Stimulated activated naive B cell treated with anti-CD40 and anti-IgM and Interleukin-4, amounts not matched to agents 10 μg/mL and 1 μg/mL and 100 μg/mL, for 72 hours (primary cell): ENCODE measurements around the gene PRAC2.

ENCODE experiments used
- ATAC-seq, 2 donors: fragments of 150-1000 bp; cut with Tn5 transposase; replicated peaks; 2 replicates each; pipeline ENCODE4 v1.10.0; 2021; ENCODE audit warnings: moderate library complexity in 1 of 2
- DNase-seq: peaks from one replicate; pipeline ENCODE4 v3.0.0; 2021
- H3K27ac Mint-ChIP-seq: one replicate; pipeline ENCODE4 v1.8.0; 2022; ENCODE audit warnings: mild to moderate bottlenecking, mixed read lengths
- H3K27me3 Mint-ChIP-seq, 2 donors: one replicate each; pipeline ENCODE4 v1.8.0; 2022; ENCODE audit warnings: mixed read lengths in 2 of 2
- H3K36me3 Mint-ChIP-seq, 2 donors: one replicate each; pipeline ENCODE4 v1.8.0; 2022; ENCODE audit warnings: mixed read lengths in 2 of 2, mild to moderate bottlenecking in 1 of 2
- H3K4me1 Mint-ChIP-seq, 2 donors: one replicate each; pipeline ENCODE4 v1.8.0; 2022; ENCODE audit warnings: mixed read lengths in 2 of 2, mild to moderate bottlenecking in 1 of 2
- H3K4me3 Mint-ChIP-seq, 2 donors: one replicate each; pipeline ENCODE4 v1.8.0; 2022; ENCODE audit warnings: mild to moderate bottlenecking in 2 of 2, mixed read lengths in 2 of 2, moderate library complexity in 1 of 2
- H3K9me3 Mint-ChIP-seq, 2 donors: one replicate each; pipeline ENCODE4 v1.8.0; 2022; ENCODE audit warnings: mixed read lengths in 2 of 2, mild to moderate bottlenecking in 1 of 2

Gene PRAC2

DNA sequence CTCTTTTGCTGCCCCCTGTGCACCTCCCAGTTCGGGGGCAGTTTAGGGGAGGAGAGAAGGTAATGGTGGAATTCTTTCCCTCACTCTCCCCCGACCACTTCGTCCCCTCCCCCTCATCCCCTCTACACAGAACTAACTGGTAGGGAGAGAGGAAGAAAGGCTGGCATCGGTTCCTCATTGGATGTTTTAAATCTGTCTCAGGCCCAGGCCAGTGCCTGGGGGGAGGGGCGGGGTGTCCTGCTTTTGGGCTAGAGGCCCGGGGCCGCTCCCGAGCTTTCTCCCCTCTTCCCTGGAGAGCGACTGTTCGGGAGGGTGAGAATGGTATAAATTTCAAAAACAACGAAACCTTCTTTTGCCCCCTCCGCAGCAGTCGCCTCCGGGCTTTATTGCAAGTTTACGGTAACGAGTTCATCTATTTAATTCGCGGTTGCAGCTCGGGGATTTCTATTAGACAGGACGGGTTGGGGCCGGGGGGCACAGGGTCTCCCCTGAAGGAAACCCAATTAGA, at the start of gene PRAC2:
PRAC2 (plus strand) TSS at position 271 of the 508 bp plus-strand sequence. CDS start 1,226 bp downstream, outside the sequence.
- Mint-ChIP-seq H3K27me3 (peaks cover 90 to 94% of the 10 kb centered on the region in 2 donors), H3K36me3 (peaks cover 3 to 8% of the 10 kb centered on the region in 2 donors), H3K4me1 (peaks cover 27 to 61% of the 10 kb centered on the region in 2 donors), H3K4me3 (peak within 1 kb of the TSS; percentile 45 to 67), H3K27ac (peak within 1 kb of the TSS; percentile 92), H3K9me3 (peaks cover 0 to 6% of the 10 kb centered on the region in 2 donors)
- ATAC-seq: no peak
- no peak for DNase-seq

DNA sequence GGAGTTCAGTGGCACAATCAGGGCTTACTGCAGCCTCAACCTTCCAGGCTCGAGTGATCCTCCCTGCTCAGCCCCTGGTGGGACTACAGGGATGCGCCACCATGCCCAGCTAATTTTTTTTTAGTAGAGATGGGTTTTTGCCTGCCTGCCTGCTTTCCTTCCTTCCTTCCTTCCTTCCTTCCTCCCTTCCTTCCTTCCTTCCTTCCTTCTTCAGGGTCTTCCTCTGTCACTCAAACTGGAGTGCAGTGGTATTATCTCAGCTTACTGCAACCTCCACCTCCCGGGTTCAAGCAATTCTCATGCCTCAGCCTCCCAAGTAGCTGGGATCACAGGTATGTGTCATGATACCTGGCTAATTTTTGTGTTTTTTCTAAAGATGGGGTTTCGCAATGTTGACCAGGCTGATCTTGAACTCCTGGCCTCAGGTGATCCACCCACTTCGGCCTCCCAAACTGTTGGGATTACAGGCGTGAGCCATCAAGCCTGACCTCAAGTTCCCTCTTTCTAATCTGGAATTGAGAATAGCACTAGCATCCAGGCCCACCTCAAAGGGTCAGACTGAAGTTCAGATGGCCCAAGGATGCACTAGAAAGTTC, 45.9 kb upstream of the PRAC2 start:
- ATAC-seq: no peak
- H3K4me1 Mint-ChIP-seq: peaks cover 0 to 6% of the 10 kb centered on the region in 2 donors
- H3K4me3 Mint-ChIP-seq: no peak overlapping the region

DNA sequence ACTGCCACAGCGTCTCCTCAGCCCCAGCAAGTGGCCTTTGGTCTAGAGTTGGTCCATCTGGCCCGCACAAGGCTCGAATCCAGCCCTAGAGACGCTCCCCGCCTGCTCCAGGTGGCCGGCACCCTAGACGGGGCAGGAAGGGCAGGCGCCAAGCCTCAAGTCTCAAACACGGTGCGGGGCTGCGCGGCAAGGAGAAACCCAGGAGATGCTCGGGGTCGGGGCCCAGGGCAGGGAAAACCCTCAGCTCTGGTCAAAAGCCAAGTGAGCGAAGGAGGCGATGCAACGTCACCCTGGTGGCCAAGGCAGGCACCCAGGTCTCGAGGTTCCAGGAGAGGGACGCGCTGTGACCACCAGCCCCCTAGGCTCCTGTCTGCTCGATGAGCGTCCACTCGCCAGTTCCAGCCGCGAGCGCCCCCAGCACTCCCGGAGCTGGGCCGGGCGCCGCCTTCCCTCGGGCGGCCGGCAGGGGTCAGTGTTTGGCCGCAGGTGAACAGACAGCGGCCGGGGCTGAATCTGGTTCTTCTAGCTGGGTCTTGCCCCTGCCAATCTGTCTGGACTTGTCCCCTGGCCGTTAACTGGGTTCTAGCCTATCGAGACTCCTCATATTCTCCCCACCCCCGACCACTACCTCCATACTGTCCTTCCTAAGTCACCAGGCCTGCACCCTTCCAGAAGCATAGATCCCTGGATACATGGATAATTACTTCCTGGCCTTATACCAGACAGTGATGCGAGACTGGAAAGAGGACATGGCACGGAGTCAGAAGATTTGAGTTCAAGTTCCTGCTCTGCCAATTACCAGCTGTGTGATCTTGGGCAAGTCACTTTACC, 44.6 kb upstream of the PRAC2 start:
- Mint-ChIP-seq H3K9me3 (no peaks in the 10 kb centered on the region), H3K27me3 (peaks cover 49 to 65% of the 10 kb centered on the region in 2 donors), H3K27ac (no peak overlapping the region), H3K4me3 (peak overlapping the region in 1 of 2 donors; percentile 23), H3K4me1 (peaks cover 0 to 6% of the 10 kb centered on the region in 2 donors), H3K36me3 (no peaks in the 10 kb centered on the region)
- DNase-seq (peak; percentile 47), ATAC-seq (peak; percentile 86 to 87)

More for the DNA sequence above, 45.9 kb upstream of the PRAC2 start:
- no peak for DNase-seq
- Mint-ChIP-seq H3K27ac (no peak overlapping the region), H3K27me3 (peaks cover 43 to 60% of the 10 kb centered on the region in 2 donors), H3K36me3 (no peaks in the 10 kb centered on the region), H3K9me3 (no peaks in the 10 kb centered on the region)

DNA sequence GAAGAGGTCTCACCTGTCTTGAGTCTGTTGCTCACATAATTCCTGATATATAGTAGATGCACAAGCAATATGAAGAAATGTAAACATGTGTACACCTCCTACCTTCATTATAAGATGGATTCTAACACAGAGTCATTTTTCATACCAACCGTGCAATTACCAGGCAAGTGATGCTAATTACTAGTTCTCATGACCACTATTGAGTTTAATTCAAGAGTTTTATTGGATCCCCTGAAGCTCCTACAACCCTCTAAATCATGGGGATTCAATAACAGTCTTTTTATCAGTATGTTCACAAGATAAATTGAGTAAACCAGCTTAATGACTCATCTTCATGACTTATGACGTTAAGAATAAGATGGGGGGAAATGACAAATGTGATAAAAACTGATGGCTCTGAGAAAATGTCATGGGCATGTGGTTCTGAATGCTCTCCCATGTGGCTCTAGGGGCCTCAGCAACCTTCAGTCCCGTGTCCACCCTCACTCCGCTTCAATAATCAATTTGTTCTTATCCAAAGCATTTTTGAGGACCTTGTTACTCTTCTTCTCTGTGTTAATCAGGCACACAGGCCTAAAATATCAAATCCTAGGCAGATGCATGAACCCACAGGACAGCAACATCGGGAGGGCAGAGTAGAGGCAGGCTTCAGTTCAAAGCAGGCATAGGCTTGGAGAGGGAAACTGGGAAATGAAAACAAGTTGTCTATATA, 43.4 kb upstream of the PRAC2 start:
- DNase-seq: no peak
- Mint-ChIP-seq H3K9me3 (no peaks in the 10 kb centered on the region), H3K4me1 (peaks cover 0 to 6% of the 10 kb centered on the region in 2 donors), H3K27me3 (peaks cover 49 to 61% of the 10 kb centered on the region in 2 donors), H3K36me3 (no peaks in the 10 kb centered on the region), H3K4me3 (no peak overlapping the region), H3K27ac (no peak overlapping the region)
- no peak for ATAC-seq

DNA sequence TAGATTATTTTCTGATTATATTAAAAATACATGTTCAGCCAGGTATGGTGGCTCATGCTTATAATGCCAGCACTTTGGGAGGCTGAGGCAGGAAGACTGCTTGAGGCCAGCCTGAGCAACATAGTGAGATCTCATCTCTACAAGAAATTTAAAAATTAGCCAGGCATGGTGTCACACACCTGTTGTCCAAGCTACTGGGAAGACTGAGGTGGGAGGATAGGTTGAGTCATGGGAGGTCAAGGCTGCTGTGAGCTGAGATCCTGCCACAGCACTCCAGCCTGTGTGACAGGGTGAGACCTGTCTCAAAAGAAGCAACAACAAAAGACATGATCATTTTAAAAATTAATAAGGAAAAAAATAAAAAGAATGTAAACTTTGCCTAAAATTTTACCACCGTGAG, 41.4 kb upstream of the PRAC2 start:
- Mint-ChIP-seq H3K27ac (no peak overlapping the region), H3K27me3 (peaks cover 44 to 55% of the 10 kb centered on the region in 2 donors), H3K4me3 (no peak overlapping the region), H3K36me3 (no peaks in the 10 kb centered on the region), H3K9me3 (no peaks in the 10 kb centered on the region), H3K4me1 (peaks cover 0 to 6% of the 10 kb centered on the region in 2 donors)
- ATAC-seq (no peak), DNase-seq (no peak)

DNA sequence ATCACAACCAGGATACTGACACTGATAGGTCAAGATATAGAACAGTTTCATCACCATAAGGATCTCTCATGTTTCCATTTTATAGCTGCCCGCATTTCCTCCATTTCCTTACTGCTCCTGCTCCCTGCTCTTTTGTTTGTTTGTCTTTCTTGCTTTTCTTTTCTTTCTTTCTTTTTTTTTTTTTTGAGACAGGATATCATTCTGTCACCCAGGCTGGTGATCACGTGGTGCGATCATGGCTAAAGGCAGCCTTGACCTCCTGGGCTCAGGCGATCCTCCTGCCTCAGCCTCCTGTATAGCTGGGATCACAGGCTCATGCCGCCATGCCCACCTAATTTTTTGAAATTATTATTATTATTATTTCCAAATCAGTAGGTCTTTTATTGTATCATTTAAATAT, 32.3 kb upstream of the PRAC2 start:
- H3K27ac Mint-ChIP-seq: no peak overlapping the region

DNA sequence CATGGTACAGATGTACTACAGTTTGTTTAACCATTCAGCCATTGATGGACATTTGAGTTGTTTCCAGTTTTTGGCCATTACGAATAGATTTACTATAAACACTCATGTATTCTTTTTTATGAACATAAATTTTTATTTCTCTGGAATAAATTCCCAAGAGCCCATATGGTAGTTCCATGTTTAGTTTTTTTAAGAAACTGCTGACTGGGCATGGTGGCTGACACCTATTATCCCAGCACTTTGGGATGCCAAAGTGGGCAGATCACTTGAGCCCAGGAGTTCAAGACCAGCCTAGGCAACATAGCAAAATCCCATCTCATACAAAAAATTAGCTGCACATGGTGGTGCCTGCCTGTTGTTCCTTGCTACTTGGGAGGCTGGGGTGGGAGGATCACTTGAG, 30.9 kb upstream of the PRAC2 start:
- Mint-ChIP-seq H3K4me1 (no peaks in the 10 kb centered on the region), H3K27me3 (peaks cover 27 to 64% of the 10 kb centered on the region in 2 donors), H3K9me3 (peaks cover 1 to 4% of the 10 kb centered on the region in 2 donors), H3K4me3 (no peak overlapping the region), H3K27ac (no peak overlapping the region), H3K36me3 (peaks cover 0 to 4% of the 10 kb centered on the region in 2 donors)
- no peak for ATAC-seq
- no peak for DNase-seq

More for the DNA sequence above, 32.3 kb upstream of the PRAC2 start:
- DNase-seq (no peak), ATAC-seq (no peak)
- Mint-ChIP-seq H3K27me3 (peaks cover 15 to 51% of the 10 kb centered on the region in 2 donors), H3K36me3 (peaks cover 0 to 4% of the 10 kb centered on the region in 2 donors), H3K9me3 (peaks cover 1 to 4% of the 10 kb centered on the region in 2 donors), H3K4me3 (no peak overlapping the region), H3K4me1 (no peaks in the 10 kb centered on the region)

DNA sequence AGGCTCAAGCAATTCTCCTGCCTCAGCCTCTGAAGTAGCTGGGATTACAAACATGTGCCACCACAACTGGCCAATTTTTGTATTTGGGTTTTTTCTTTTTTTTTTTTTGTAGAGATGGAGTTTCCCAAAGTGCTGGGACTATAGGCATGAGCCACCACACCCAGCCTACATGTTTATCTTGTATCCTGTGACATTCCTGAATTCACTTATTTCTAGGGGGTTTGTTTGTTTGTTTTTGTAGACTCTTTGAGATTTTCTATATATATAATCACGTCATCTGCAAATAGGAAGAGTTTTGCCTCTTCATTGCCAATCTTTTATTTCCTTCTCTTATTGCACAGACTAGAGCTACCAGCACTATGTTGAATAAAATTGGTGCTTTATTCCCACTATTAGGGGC, 29.8 kb upstream of the PRAC2 start:
- H3K27me3 Mint-ChIP-seq: peaks cover 38 to 73% of the 10 kb centered on the region in 2 donors
- ATAC-seq (no peak), DNase-seq (no peak)
- H3K4me3 Mint-ChIP-seq: no peak overlapping the region
- H3K27ac Mint-ChIP-seq: no peak overlapping the region
- H3K9me3 Mint-ChIP-seq: peaks cover 1 to 4% of the 10 kb centered on the region in 2 donors
- H3K4me1 Mint-ChIP-seq: no peaks in the 10 kb centered on the region
- H3K36me3 Mint-ChIP-seq: peaks cover 0 to 4% of the 10 kb centered on the region in 2 donors

DNA sequence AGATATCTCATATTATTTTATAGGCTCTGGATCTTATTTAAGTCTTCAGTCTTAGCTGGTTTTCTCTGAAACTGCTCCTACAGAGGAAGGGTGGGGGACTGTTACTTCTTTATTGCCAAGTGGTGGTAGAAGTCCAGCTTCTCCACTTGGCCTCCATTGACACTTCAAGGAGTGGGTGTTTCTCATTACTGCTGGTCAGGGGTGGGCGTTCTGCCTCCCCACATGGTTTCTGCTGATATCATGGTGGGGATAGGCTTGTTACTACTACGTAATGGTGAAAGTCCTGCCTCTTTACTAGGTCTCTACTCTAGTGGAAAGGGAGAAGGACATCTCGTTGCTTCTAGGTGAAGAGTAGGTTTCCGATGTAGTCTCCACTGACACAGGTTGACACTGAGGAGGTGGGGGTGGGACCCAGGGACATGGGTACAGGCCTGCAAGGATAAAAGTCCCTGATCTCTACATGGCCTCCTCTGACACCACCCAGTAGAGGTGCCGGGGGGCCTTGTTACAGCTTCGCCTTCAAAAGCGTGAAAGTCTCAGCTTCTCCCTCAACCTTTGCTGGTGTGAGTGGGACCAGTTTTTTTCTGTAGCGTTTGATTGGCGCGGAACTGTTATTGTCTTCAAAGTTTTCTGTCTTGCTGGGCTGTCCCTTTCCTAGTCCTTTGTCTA, 21.0 kb upstream of the PRAC2 start:
- Mint-ChIP-seq H3K27me3 (peaks cover 71 to 82% of the 10 kb centered on the region in 2 donors), H3K36me3 (no peaks in the 10 kb centered on the region), H3K4me3 (no peak overlapping the region), H3K27ac (no peak overlapping the region), H3K9me3 (no peaks in the 10 kb centered on the region), H3K4me1 (no peaks in the 10 kb centered on the region)
- no peak for ATAC-seq
- DNase-seq: no peak

DNA sequence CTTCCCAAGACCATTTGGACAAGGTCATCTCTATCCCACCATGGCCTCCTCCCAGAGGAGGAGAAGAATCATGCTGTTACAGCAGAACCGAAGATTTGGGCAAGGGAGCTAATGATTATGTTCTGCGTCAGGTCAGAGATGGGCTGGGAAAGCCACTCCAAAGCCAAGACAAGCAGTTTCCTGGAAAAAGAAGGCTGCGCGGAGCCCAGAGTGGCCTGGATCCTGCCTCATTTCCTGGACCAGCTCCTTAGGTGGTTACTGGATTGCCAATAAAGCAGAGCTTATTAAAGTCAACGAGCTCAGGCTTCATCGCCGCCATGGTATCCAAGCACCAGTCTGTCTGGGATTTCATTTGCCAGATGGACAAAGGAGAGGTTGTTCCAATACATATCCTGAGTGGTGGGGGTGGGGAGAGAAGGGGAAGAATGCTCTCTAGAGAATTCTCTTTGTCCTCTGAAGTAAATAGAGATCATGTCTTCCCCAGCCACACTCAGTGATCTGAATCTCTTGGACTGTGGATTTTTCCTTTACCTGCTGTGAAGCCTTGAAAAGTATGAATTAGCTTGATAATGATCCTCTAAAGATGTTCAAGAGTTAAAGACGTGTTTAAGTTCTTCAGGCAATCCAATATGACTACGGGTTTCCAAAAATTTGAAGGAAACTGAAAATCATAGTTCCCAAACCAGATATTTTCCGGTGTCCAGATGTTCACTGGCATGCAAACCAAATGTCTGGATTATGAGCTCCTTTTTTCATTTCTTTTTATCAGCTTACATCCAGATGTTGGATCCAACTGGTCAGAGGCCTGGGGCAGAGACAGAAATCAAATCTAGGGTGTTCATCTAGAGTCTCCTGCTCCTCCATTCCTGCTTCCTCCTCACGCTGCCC, 18.4 kb upstream of the PRAC2 start:
- Mint-ChIP-seq H3K4me3 (no peak overlapping the region), H3K4me1 (no peaks in the 10 kb centered on the region), H3K9me3 (no peaks in the 10 kb centered on the region), H3K27me3 (peaks cover 71 to 87% of the 10 kb centered on the region in 2 donors), H3K27ac (no peak overlapping the region), H3K36me3 (no peaks in the 10 kb centered on the region)
- no peak for ATAC-seq
- no peak for DNase-seq

DNA sequence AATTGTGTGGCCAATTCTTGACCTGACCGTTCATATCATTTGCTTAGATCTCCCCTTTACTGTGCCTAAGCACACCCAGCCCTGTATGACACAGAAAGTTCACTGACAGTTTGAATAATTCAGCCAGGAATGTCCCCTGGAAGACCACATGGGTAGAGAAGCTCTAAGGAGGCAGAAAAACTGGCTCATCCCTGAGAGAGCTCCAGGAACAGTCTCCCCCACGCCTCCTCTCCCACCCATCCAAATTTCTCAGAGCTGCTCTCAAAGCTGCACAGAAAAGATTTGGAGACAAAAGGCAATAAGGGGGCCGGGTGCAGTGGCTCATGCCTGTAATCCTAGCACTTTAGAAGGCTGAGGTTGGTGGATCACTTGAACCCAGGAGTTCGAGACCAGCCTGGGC, 11.9 kb upstream of the PRAC2 start:
- Mint-ChIP-seq H3K9me3 (no peaks in the 10 kb centered on the region), H3K4me3 (no peak overlapping the region), H3K27me3 (peaks cover 62 to 81% of the 10 kb centered on the region in 2 donors), H3K36me3 (no peaks in the 10 kb centered on the region), H3K4me1 (no peaks in the 10 kb centered on the region), H3K27ac (no peak overlapping the region)
- no peak for ATAC-seq
- no peak for DNase-seq

DNA sequence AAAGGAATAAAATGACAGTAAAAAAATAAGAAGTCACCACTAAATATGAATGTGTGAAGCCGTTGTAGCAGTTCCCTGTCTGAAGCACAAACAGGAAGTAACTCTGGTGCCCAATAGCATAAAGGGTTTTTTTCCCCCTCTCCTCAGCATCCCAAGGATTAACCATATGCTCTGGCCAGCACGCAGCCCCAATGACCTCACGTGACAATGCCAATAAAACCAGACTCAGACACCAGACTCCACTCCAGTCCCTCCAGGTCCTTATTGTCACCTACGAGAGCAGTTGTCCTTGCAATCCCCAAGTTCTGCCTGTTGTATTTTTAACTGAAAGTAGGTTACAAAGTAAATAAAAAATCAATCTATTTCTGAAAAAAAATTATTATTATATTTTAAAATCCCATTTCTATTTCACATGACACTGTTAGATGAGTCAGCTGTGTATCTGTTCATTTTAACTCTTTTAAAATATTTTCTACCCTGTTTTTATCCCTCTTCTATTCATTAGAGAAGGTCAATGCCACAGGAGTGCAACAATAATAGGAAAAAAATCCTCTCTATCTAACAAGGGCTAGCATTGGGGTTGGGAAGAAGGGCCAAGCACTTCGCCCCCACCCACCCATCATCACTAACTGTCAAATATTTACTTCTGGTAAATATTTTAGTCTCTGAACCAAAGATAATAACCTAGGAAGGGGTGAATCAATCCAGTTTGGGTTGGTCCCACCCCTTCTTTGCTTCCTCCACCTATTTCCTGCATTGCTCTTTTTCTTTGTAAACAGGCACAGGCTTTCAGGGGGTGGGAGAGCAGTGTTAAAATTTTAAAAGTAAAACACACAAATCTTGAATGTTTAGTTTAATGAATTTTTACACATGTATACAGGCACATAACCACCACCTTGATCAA, 7.2 kb upstream of the PRAC2 start:
- DNase-seq (no peak), ATAC-seq (no peak)
- peaks cover 54 to 69% of the 10 kb centered on the region in 2 donors for H3K27me3 Mint-ChIP-seq
- peaks cover 15 to 19% of the 10 kb centered on the region in 2 donors for H3K4me1 Mint-ChIP-seq
- H3K9me3 Mint-ChIP-seq: peaks cover 0 to 6% of the 10 kb centered on the region in 2 donors
- peaks cover 0 to 8% of the 10 kb centered on the region in 2 donors for H3K36me3 Mint-ChIP-seq
- H3K27ac Mint-ChIP-seq: no peak overlapping the region
- H3K4me3 Mint-ChIP-seq: no peak overlapping the region
